ENCODE data around the gene NACC1.
"Not testable (repeated sequence)": the region's sequence is repeated elsewhere in the genome, so short reads cannot be mapped to it uniquely, and the experiment has no call there.

The NACC1 gene

DNA sequence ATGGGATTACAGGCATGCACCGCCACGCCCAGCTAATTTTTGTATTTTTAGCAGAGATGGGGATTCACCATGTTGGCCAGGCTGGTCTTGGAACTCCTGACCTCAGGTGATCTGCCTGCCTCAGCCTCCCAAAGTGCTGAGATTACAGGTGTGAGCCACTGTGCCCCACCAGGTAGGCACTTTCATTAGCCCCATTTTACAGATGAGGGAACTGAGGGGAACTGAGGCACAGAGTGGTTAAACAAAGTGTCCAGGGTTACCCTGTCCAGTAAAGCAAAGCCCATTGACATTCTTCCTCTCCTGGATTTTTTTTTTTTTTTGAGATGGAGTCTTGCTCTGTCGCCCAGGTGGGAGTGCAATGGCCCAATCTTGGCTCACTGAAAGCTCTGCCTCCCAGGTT lies 48.1 kb downstream of the NACC1 start:
- H3K27ac ChIP-seq (ENCODE audit: insufficient read depth, low read depth, low read length, poor library complexity, severe bottlenecking); H3K9me3 ChIP-seq (ENCODE audit: control insufficient read depth, low read length); H3K36me3 ChIP-seq (ENCODE audit: control insufficient read depth, insufficient read depth, low read length); H3K4me3 ChIP-seq (ENCODE audit: insufficient read depth, low read depth, low read length); H3K27me3 ChIP-seq (ENCODE audit: control insufficient read depth, insufficient read depth, low read length, poor library complexity, severe bottlenecking): not testable (repeated sequence)
- 92 to 95% methylated on average over 3 of the region's 3 CpGs for WGBS, 2 experiments
- H3K4me1 ChIP-seq (ENCODE audit: control insufficient read depth, insufficient read depth, low read length), result peaks cover 24% of the 10 kb centered on the region

DNA sequence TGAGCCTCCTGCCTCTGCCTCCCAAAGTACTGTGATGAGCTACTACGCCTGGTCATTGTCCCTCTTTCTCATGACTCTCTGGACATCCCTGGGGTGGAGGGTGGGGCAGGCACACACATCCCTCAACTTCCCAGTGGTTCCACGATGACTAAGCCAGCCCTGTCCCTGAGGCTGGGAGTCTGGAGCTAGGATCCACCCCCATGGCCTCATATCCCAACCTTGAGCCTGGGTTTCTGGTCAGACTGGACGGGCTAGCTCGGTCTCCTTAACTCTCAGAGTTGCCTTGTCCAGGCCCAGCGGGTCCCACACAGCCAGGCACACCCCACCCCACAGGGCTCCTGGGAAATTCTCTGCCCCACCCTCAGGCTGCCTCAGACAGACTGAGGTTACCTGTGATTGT lies 51.7 kb downstream of the NACC1 start:
- 92% methylated on average over 5 of the region's 5 CpGs for WGBS, 2 experiments
- Histone ChIP-seq H3K27me3 (ENCODE audit: control insufficient read depth, insufficient read depth, low read length, poor library complexity, severe bottlenecking) (no peaks in the 10 kb centered on the region), H3K27ac (ENCODE audit: insufficient read depth, low read depth, low read length, poor library complexity, severe bottlenecking) (no peak overlapping the region), H3K4me3 (ENCODE audit: insufficient read depth, low read depth, low read length) (no peak overlapping the region), H3K4me1 (ENCODE audit: control insufficient read depth, insufficient read depth, low read length) (peaks cover 13% of the 10 kb centered on the region), H3K36me3 (ENCODE audit: control insufficient read depth, insufficient read depth, low read length) (no peaks in the 10 kb centered on the region), H3K9me3 (ENCODE audit: control insufficient read depth, low read length) (no peaks in the 10 kb centered on the region)

GRCh38 chr19:13171146-13171545 lies 53.1 kb downstream of the NACC1 start:
- H3K4me1 ChIP-seq (ENCODE audit: control insufficient read depth, insufficient read depth, low read length), result peaks cover 9% of the 10 kb centered on the region
- no peaks in the 10 kb centered on the region for H3K9me3 ChIP-seq (ENCODE audit: control insufficient read depth, low read length)
- WGBS, 2 experiments, result 91 to 94% methylated on average over 7 of the region's 7 CpGs
- H3K27ac ChIP-seq (ENCODE audit: insufficient read depth, low read depth, low read length, poor library complexity, severe bottlenecking), result no peak overlapping the region
- H3K36me3 ChIP-seq (ENCODE audit: control insufficient read depth, insufficient read depth, low read length), result no peaks in the 10 kb centered on the region
- H3K4me3 ChIP-seq (ENCODE audit: insufficient read depth, low read depth, low read length), result no peak overlapping the region
- no peaks in the 10 kb centered on the region for H3K27me3 ChIP-seq (ENCODE audit: control insufficient read depth, insufficient read depth, low read length, poor library complexity, severe bottlenecking)

DNA sequence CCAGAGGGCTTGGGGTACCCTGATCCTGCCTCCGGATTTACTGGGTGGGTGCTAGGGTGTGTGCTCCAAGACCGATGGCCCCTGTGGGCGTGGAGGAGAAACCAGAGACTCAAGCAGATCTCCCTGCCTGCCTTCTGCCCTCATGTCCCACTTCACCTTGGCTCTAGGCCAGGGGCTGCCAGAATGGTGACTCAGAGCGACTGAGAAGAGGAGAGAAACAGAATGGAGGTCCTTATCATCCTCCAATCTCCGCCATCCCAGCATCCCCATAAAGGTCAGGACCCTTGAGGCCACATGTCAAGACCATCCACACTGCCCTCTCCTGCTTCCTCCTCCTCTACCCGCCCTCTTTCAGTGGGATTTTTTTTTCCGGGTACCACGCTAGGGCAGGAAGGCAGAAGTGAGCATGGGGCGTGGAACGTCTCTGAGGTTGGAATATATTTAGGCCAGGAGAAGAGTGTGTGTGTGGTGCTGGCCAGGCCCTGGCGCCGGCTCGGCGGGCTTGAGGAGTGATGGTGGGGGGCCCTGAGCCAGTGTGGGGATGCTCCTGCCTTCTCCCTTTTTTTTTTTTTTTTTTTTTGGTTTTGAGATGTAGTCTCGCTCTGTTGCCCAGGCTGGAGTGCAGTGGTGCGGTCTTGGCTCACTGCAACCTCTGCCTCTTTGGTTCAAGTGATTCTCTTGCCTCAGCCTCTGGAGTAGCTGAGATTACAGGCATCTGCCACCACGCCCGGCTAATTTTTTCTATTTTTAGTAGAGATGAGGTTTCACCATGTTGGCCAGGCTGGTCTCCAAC lies 54.5 kb downstream of the NACC1 start:
- WGBS, 2 experiments, result 90 to 92% methylated on average over 18 of the region's 18 CpGs
- no peak overlapping the region for H3K27ac ChIP-seq (ENCODE audit: insufficient read depth, low read depth, low read length, poor library complexity, severe bottlenecking)
- H3K36me3 ChIP-seq (ENCODE audit: control insufficient read depth, insufficient read depth, low read length), result no peaks in the 10 kb centered on the region
- H3K4me3 ChIP-seq (ENCODE audit: insufficient read depth, low read depth, low read length), result no peak overlapping the region
- H3K27me3 ChIP-seq (ENCODE audit: control insufficient read depth, insufficient read depth, low read length, poor library complexity, severe bottlenecking), result no peaks in the 10 kb centered on the region
- H3K9me3 ChIP-seq (ENCODE audit: control insufficient read depth, low read length), result no peaks in the 10 kb centered on the region
- H3K4me1 ChIP-seq (ENCODE audit: control insufficient read depth, insufficient read depth, low read length), result peaks cover 6% of the 10 kb centered on the region

DNA sequence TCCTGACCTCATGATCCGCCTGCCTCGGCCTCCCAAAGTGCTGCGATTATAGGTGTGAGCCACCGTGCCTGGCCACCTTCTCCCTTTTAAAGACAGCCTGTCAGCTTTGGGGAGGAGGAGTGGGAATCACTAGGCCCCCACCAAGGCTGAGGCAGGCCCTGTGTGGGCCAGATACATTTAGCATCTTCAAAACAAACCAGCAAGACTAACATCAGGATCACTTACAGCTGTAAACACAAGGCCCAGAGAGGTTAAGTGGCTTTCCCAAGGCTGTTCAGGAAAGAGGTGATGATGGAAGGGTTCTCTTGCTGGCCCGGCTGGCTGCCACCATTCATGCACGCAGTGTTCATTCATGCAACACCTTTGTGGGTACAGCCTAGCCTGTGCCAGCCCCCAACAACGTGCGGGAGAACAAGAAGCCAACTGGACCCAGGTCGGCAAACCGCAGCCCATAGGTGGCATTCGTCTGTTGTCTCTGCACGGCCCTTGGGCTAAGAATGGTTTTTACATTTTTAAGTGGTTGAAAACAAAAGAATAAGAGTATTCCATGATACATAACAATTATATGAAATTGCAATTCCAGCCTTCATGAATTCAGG lies 55.2 kb downstream of the NACC1 start:
- no peaks in the 10 kb centered on the region for H3K9me3 ChIP-seq (ENCODE audit: control insufficient read depth, low read length)
- WGBS, 2 experiments, result 89 to 95% methylated on average over 12 of the region's 12 CpGs

DNA sequence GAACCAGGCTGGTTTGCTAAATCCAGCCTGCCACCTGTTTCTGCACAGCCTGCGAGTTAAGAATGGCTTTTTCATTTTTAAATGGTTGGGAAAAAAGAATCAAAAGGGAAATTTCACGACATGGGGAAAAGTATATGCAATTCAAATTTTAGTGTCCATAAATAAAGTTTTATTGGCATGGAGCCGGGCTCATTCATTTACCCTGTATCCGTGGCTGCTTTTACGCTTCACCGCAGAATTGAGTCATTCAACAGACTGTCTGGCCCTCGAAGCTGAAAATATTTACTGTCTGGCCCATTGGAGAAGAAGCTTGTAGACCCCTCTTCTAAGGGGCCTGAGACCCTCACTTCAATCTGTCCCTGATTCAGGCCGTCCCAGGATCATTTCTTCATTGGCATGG lies 58.3 kb downstream of the NACC1 start:
- Histone ChIP-seq H3K9me3 (ENCODE audit: control insufficient read depth, low read length) (no peaks in the 10 kb centered on the region), H3K27ac (ENCODE audit: insufficient read depth, low read depth, low read length, poor library complexity, severe bottlenecking) (no peak overlapping the region), H3K4me1 (ENCODE audit: control insufficient read depth, insufficient read depth, low read length) (no peaks in the 10 kb centered on the region), H3K4me3 (ENCODE audit: insufficient read depth, low read depth, low read length) (no peak overlapping the region), H3K36me3 (ENCODE audit: control insufficient read depth, insufficient read depth, low read length) (no peaks in the 10 kb centered on the region), H3K27me3 (ENCODE audit: control insufficient read depth, insufficient read depth, low read length, poor library complexity, severe bottlenecking) (no peaks in the 10 kb centered on the region)
- 89 to 93% methylated on average over 8 of the region's 8 CpGs for WGBS, 2 experiments

More for the DNA sequence above, 55.2 kb downstream of the NACC1 start:
- no peaks in the 10 kb centered on the region for H3K27me3 ChIP-seq (ENCODE audit: control insufficient read depth, insufficient read depth, low read length, poor library complexity, severe bottlenecking)
- H3K4me3 ChIP-seq (ENCODE audit: insufficient read depth, low read depth, low read length), result no peak overlapping the region
- no peaks in the 10 kb centered on the region for H3K36me3 ChIP-seq (ENCODE audit: control insufficient read depth, insufficient read depth, low read length)
- H3K27ac ChIP-seq (ENCODE audit: insufficient read depth, low read depth, low read length, poor library complexity, severe bottlenecking), result no peak overlapping the region
- H3K4me1 ChIP-seq (ENCODE audit: control insufficient read depth, insufficient read depth, low read length), result no peaks in the 10 kb centered on the region

- 94 to 98% methylated on average over 5 of the region's 5 CpGs for WGBS, 2 experiments
- not testable (repeated sequence) for H3K27me3 ChIP-seq (ENCODE audit: control insufficient read depth, insufficient read depth, low read length, poor library complexity, severe bottlenecking); H3K36me3 ChIP-seq (ENCODE audit: control insufficient read depth, insufficient read depth, low read length); H3K4me1 ChIP-seq (ENCODE audit: control insufficient read depth, insufficient read depth, low read length); H3K9me3 ChIP-seq (ENCODE audit: control insufficient read depth, low read length); H3K27ac ChIP-seq (ENCODE audit: insufficient read depth, low read depth, low read length, poor library complexity, severe bottlenecking); H3K4me3 ChIP-seq (ENCODE audit: insufficient read depth, low read depth, low read length)
Observed at GRCh38 chr19:13177584-13177983, 59.5 kb downstream of the NACC1 start.

DNA sequence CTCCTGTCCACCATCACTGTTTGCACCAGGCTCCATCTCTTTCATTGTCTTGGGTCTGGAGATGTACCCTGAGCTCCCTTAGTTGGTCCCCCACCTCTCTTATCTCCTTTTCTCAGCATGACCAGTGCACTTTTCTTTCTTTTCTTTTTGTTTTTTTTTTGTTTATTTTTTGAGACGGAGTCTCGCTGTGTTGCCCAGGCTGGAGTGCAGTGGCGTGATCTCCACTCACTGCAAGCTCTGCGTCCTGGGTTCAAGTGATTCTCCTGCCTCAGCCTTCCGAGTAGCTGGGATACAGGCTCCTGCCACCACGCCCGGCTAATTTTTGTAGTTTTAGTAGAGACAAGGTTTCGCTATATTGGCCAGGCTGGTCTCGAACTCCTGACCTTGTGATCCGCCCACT lies 60.2 kb downstream of the NACC1 start:
- H3K36me3 ChIP-seq (ENCODE audit: control insufficient read depth, insufficient read depth, low read length); H3K9me3 ChIP-seq (ENCODE audit: control insufficient read depth, low read length); H3K27ac ChIP-seq (ENCODE audit: insufficient read depth, low read depth, low read length, poor library complexity, severe bottlenecking); H3K4me3 ChIP-seq (ENCODE audit: insufficient read depth, low read depth, low read length); H3K27me3 ChIP-seq (ENCODE audit: control insufficient read depth, insufficient read depth, low read length, poor library complexity, severe bottlenecking); H3K4me1 ChIP-seq (ENCODE audit: control insufficient read depth, insufficient read depth, low read length): not testable (repeated sequence)
- WGBS, 2 experiments, result 95% methylated on average over 10 of the region's 10 CpGs

DNA sequence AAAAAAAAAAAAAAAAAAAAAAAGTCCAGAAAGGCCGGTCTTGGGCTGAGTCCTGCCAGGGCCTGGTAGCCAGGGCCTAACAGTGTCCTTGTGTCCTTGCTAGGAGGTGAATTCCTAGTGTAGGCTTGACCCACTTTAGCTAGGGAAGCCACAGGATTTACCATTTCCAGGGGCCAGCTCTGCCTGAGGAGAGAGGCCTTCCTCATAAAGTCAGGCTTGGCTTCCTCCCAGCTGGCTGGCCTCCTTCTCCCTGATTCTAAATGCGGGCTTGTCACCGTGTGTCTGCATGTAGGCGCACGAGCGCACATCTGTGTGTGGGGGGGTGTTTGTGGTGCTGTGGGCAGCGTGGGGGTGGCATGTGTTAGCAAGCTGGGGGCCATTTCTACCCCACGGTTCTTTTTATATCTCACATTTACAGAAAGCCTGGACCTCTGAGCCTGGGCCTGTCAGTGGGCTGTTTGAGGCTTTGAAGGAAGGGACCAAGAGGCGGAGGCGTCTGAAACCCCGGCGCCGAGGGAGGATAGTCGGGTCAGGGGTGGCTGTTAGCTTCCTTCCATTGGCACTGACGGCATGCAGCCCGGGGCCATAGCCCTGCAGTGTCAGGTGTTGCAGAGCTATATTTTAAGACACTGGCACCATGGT lies 63.8 kb downstream of the NACC1 start:
- Histone ChIP-seq H3K27ac (ENCODE audit: insufficient read depth, low read depth, low read length, poor library complexity, severe bottlenecking) (no peak overlapping the region), H3K36me3 (ENCODE audit: control insufficient read depth, insufficient read depth, low read length) (no peaks in the 10 kb centered on the region), H3K4me1 (ENCODE audit: control insufficient read depth, insufficient read depth, low read length) (no peaks in the 10 kb centered on the region), H3K4me3 (ENCODE audit: insufficient read depth, low read depth, low read length) (no peak overlapping the region), H3K27me3 (ENCODE audit: control insufficient read depth, insufficient read depth, low read length, poor library complexity, severe bottlenecking) (no peaks in the 10 kb centered on the region), H3K9me3 (ENCODE audit: control insufficient read depth, low read length) (no peaks in the 10 kb centered on the region)
- WGBS, 2 experiments, result 89 to 92% methylated on average over 11 to 16 of the region's 16 CpGs

- 79 to 90% methylated on average over 17 to 20 of the region's 23 CpGs for WGBS, 2 experiments
- H3K9me3 ChIP-seq (ENCODE audit: control insufficient read depth, low read length); H3K4me3 ChIP-seq (ENCODE audit: insufficient read depth, low read depth, low read length); H3K27me3 ChIP-seq (ENCODE audit: control insufficient read depth, insufficient read depth, low read length, poor library complexity, severe bottlenecking); H3K36me3 ChIP-seq (ENCODE audit: control insufficient read depth, insufficient read depth, low read length); H3K27ac ChIP-seq (ENCODE audit: insufficient read depth, low read depth, low read length, poor library complexity, severe bottlenecking); H3K4me1 ChIP-seq (ENCODE audit: control insufficient read depth, insufficient read depth, low read length): not testable (repeated sequence)
Observed at GRCh38 chr19:13184926-13185325, 66.9 kb downstream of the NACC1 start.
